Measurements from ENCODE around the gene ARHGAP42. TPM values are rescaled to one million over a fixed set of nuclear protein-coding genes. Genes with fewer than 3 reads are reported as not detected.

The ARHGAP42 gene
- total and polyA plus RNA-seq, 2 of the 4 experiments (the other 2 are of a cell fraction) = 2.9 to 7.3 TPM

DNA sequence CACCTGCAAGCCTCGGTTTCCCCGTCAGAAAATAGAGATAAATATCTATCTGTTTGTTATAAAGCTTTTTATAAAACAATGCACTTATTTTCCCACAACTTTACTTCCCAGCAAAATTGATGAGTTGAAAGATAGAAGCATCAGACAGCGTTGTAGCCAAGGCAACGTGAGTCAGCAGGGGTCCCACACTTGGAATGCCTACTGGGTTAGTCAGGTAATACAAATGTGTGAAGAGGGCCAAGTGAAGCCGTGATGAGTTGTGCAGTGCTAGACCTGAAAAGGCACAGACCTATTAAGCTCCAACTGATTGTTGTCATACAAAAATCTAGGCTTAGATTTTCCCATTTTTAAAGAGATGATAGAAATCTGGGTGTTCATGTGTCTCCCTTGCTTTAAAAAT, 323.8 kb downstream of the ARHGAP42 start:
- Histone ChIP-seq H3K9me1 (ENCODE audit: insufficient read depth, low read length) (no peaks in the 10 kb centered on the region), H2BK120ac (ENCODE audit: low read depth, low read length) (no peak overlapping the region), H3K4me3 (ENCODE audit: insufficient read depth, low read depth, low read length) (no peak overlapping the region), H3K4me2 (ENCODE audit: low read depth, low read length) (no peak overlapping the region), H3K23ac (ENCODE audit: low read depth, low read length) (no peak overlapping the region), H3K79me1 (ENCODE audit: low read depth in 1 of 2, low read length in 2 of 2) (no peaks in the 10 kb centered on the region), H3K4me1 (ENCODE audit: control insufficient read depth, insufficient read depth, low read length) (no peaks in the 10 kb centered on the region), H3K4ac (ENCODE audit: low read depth, low read length) (no peak overlapping the region), H3K18ac (ENCODE audit: low read depth, low read length) (no peak overlapping the region), H2BK15ac (ENCODE audit: low read depth, low read length) (no peak overlapping the region), H4K8ac (ENCODE audit: low read depth in 2 of 2, low read length in 2 of 2) (no peak overlapping the region), H2BK20ac (ENCODE audit: low read depth, low read length) (no peak overlapping the region), H2AK9ac (replicated peaks; ENCODE audit: low read depth, low read length, poor library complexity) (no peak overlapping the region), H3K27ac (ENCODE audit: insufficient read depth, low read length) (no peak overlapping the region), H3K27me3 (ENCODE audit: control insufficient read depth, insufficient read depth, low read length) (no peaks in the 10 kb centered on the region), H3K36me3 (ENCODE audit: control insufficient read depth, insufficient read depth, low read length) (no peaks in the 10 kb centered on the region), H4K20me1 (ENCODE audit: insufficient read depth, low read length) (no peaks in the 10 kb centered on the region), H3K9me3 (ENCODE audit: control insufficient read depth, insufficient read depth, low read length) (no peaks in the 10 kb centered on the region), H2BK5ac (ENCODE audit: low read depth, low read length, poor library complexity, severe bottlenecking) (no peak overlapping the region), H3K56ac (ENCODE audit: extremely low read depth, insufficient read depth, low read length) (no peak overlapping the region), H2AK5ac (ENCODE audit: low read depth, low read length) (no peak overlapping the region), H4K5ac (ENCODE audit: low read depth, low read length) (no peak overlapping the region), H4K91ac (ENCODE audit: insufficient read depth, low read depth, low read length) (no peak overlapping the region), H3K14ac (replicated peaks; ENCODE audit: low read depth, low read length) (no peak overlapping the region), H3K9ac (ENCODE audit: low read depth, low read length) (no peak overlapping the region), H2AFZ (replicated peaks; ENCODE audit: low read length, poor library complexity) (no peak overlapping the region)
- CTCF ChIA-PET = no interaction called here
- dilution Hi-C loops (cut with HindIII; ENCODE audit: low sequenced_read_pairs, unreplicated experiment) = no loop called here
- WGBS, 2 experiments (ENCODE audit: extremely low coverage in 2 of 2, insufficient read length in 1 of 2) = no CpG with 5 or more reads among the region's 5 CpGs
- in situ Hi-C loops (cut with MboI; ENCODE audit: low sequenced_read_pairs) = no loop called here
- POLR2A ChIA-PET (ENCODE audit: unreplicated experiment) = no interaction called here
- ATAC-seq (ENCODE audit: low read depth) (no peak), DNase-seq (no peak)
- TF ChIP-seq FOS (IDR thresholded peaks at IDR 0.05; ENCODE audit: low read depth, low read length) (no peak), BHLHE40 (IDR thresholded peaks at IDR 0.05; ENCODE audit: low read depth, low read length) (no peak), MXI1 (IDR thresholded peaks at IDR 0.05; ENCODE audit: borderline replicate concordance, low read depth, low read length) (no peak), MAFK (IDR thresholded peaks at IDR 0.05; ENCODE audit: low read depth, low read length) (no peak), POLR2A (IDR thresholded peaks at IDR 0.05; ENCODE audit: low read depth, low read length) (no peak)
- BruUV-seq (replicated peaks) = no TSS peak
- intact Hi-C loops (cut with micrococcal nuclease) = no loop called here

All from IMR-90 (cell line).